Endothelial cell of umbilical vein (primary cell): Measurements from ENCODE around the gene GPR26. TPM values are rescaled to one million over a fixed set of nuclear protein-coding genes. Genes with fewer than 3 reads are reported as not detected.

Source experiments
- BruUV-seq: library from RNA; stranded (reverse); fragments of 400-500 nt; replicated peaks from 2 replicates; lab custom pipeline; 2021; lab: Mats Ljungman, UMichigan
- CTCF ChIA-PET: fragments of 300-600, 350-600 bp; sonication (Branson Sonifier 250); formaldehyde crosslinking; loops from one replicate; lab custom pipeline; 2021; ENCODE audit warnings: antibody characterized with exemption, inconsistent platforms; lab: Charles Lee
- POLR2A ChIA-PET: fragments of 300-600, 350-600 bp; sonication (Branson Sonifier 250); formaldehyde crosslinking; loops from one replicate; lab custom pipeline; 2021; ENCODE audit warnings: antibody characterized with exemption, inconsistent platforms; lab: Charles Lee
- DNase-seq: peaks from one replicate; pipeline ENCODE4 v3.0.0-alpha.2; 2011; ENCODE audit warnings: low read depth, low spot score
- FAIRE-seq: peaks from 2 replicates; lab custom pipeline; 2011; peaks lifted over from hg19 to GRCh38; lab: Jason Lieb, UNC
- H2AFZ ChIP-seq: 2 replicates; pipeline ENCODE4 v1.6.0; 2012; ENCODE audit warnings: low read depth, low read length, control low read depth, inconsistent platforms
- H3K27ac ChIP-seq: 2 replicates; pipeline ENCODE4 v1.5.1; 2011; ENCODE audit warnings: low read depth, mild to moderate bottlenecking, control low read depth, low read length, moderate library complexity; ENCODE audit not compliant: insufficient read depth
- H3K27me3 ChIP-seq, 2 experiments: 2 replicates each; pipeline versions ENCODE4 v1.6.0 to v1.6.1; 2011; ENCODE audit warnings: low read length in 2 of 2, mixed read lengths in 1 of 2; ENCODE audit not compliant: control insufficient read depth in 2 of 2, insufficient read depth in 2 of 2
- H3K36me3 ChIP-seq, 2 experiments: 2 replicates in 1 of 2; 3 replicates in 1 of 2; pipeline ENCODE4 v1.5.1; 2011; ENCODE audit warnings: low read length in 2 of 2, mild to moderate bottlenecking in 1 of 2, moderate library complexity in 1 of 2; ENCODE audit not compliant: control insufficient read depth in 2 of 2, insufficient read depth in 2 of 2; ENCODE audit errors: extremely low read depth in 1 of 2
- H3K4me1 ChIP-seq: 3 replicates; pipeline ENCODE4 v1.5.1; 2011; ENCODE audit warnings: mild to moderate bottlenecking, low read length; ENCODE audit not compliant: control insufficient read depth, insufficient read depth; ENCODE audit errors: extremely low read depth
- H3K4me2 ChIP-seq: 2 replicates; pipeline ENCODE4 v1.6.1; 2011; ENCODE audit warnings: low read length, control low read depth, mixed read lengths; ENCODE audit not compliant: insufficient read depth
- H3K4me3 ChIP-seq, 3 experiments: fragments of 200-600 bp in 1 of 3; sonication (generic), shearing (Covaris generic) in 1 of 3; replicated peaks in 1 of 3; 2 replicates each; pipeline ENCODE4 v1.5.1; 2011 to 2016; ENCODE audit warnings: control low read depth in 3 of 3, low read length in 3 of 3, mild to moderate bottlenecking in 2 of 3, inconsistent platforms in 1 of 3, low read depth in 1 of 3, moderate library complexity in 1 of 3; ENCODE audit not compliant: insufficient read depth in 1 of 3
- H3K79me2 ChIP-seq: 2 replicates; pipeline ENCODE4 v1.6.0; 2012; ENCODE audit warnings: low read length, inconsistent platforms; ENCODE audit not compliant: control insufficient read depth, insufficient read depth
- H3K9ac ChIP-seq: replicated peaks from 2 replicates; pipeline ENCODE3; 2011; ENCODE audit warnings: low read length, control low read depth; ENCODE audit not compliant: insufficient read depth; ENCODE audit errors: extremely low read depth
- H3K9me1 ChIP-seq: replicated peaks from 3 replicates; pipeline ENCODE4 v1.6.0; 2011; ENCODE audit warnings: mild to moderate bottlenecking, low read length; ENCODE audit not compliant: control insufficient read depth, insufficient read depth; ENCODE audit errors: extremely low read depth
- H3K9me3 ChIP-seq: replicated peaks from 2 replicates; pipeline ENCODE4 v1.5.1; 2012; ENCODE audit warnings: low read length, inconsistent platforms; ENCODE audit not compliant: control insufficient read depth, insufficient read depth
- H4K20me1 ChIP-seq: replicated peaks from 2 replicates; pipeline ENCODE3; 2011; ENCODE audit warnings: mild to moderate bottlenecking, low read length; ENCODE audit not compliant: control insufficient read depth, insufficient read depth; ENCODE audit errors: extremely low read depth
- CTCF ChIP-seq, 2 donors: IDR thresholded peaks; 1 replicate in 1 of 2; 2 replicates in 1 of 2; pipeline ENCODE4 v1.5.1; 2011; ENCODE audit warnings: low read length in 2 of 2, mild to moderate bottlenecking in 2 of 2, moderate library complexity in 2 of 2, control low read depth in 1 of 2, inconsistent platforms in 1 of 2, low read depth in 1 of 2; ENCODE audit not compliant: insufficient read depth in 1 of 2; ENCODE audit errors: extremely low read depth in 1 of 2
- EZH2 ChIP-seq: IDR thresholded peaks from 2 replicates; pipeline ENCODE4 v1.6.1; 2012; ENCODE audit warnings: borderline replicate concordance, low read depth, mild to moderate bottlenecking, moderate library complexity, low read length, inconsistent platforms; ENCODE audit not compliant: severe bottlenecking
- FOS ChIP-seq: IDR thresholded peaks from 2 replicates; pipeline ENCODE4 v1.6.1; 2011; ENCODE audit warnings: mild to moderate bottlenecking, low read length, moderate library complexity, borderline replicate concordance; ENCODE audit not compliant: insufficient read depth
- GATA2 ChIP-seq: IDR thresholded peaks from 2 replicates; pipeline ENCODE4 v1.7.0; 2011; ENCODE audit warnings: low read depth, mild to moderate bottlenecking, moderate library complexity, mixed read lengths, low read length; ENCODE audit not compliant: insufficient read length, insufficient read depth
- JUN ChIP-seq: IDR thresholded peaks from 2 replicates; pipeline ENCODE4 v1.6.1; 2011; ENCODE audit warnings: borderline replicate concordance, low read depth; ENCODE audit not compliant: insufficient read length, insufficient read depth
- MAX ChIP-seq: IDR thresholded peaks from 2 replicates; pipeline ENCODE4 v1.6.1; 2011; ENCODE audit not compliant: insufficient read depth, insufficient read length
- MYC ChIP-seq: IDR thresholded peaks from one replicate; pipeline ENCODE4 v1.6.1; 2011; ENCODE audit warnings: mild to moderate bottlenecking, low read depth, low read length
- POLR2A ChIP-seq: IDR thresholded peaks from 2 replicates; pipeline ENCODE4 v1.6.1; 2012; ENCODE audit warnings: low read depth, mild to moderate bottlenecking, control low read depth, low read length
- POLR2AphosphoS5 ChIP-seq: IDR thresholded peaks from 2 replicates; pipeline ENCODE4 v1.6.1; 2012; ENCODE audit warnings: low read depth, mild to moderate bottlenecking, control low read depth, low read length, moderate library complexity; ENCODE audit not compliant: insufficient read depth
- dilution Hi-C: fragments of 300-500 bp; cut with MboI; formaldehyde crosslinking; loops from one replicate; pipeline ENCODE4 v1.15.0; 2019; ENCODE audit warnings: low sequenced_read_pairs; ENCODE audit not compliant: extremely low pct_ligation_motif_present
- intact Hi-C: fragments of 100-400 bp; cut with micrococcal nuclease; formaldehyde crosslinking; loops from one replicate; pipeline ENCODE4 v1.10.0; 2022
- polyA plus RNA-seq, 4 experiments: library from polyadenylated mRNA; depleted of rRNA in 3 of 4; stranded (reverse) in 3 of 4; unstranded in 1 of 4; fragments of >200 nt; gene quantifications; 2 replicates each; pipeline versions ENCODE4 v1.2.1 to v1.2.3, GENCODE V29; 2011 to 2012; ENCODE audit warnings: missing spikeins in 1 of 4
- total RNA-seq: library from RNA; stranded (reverse); gene quantifications from 2 replicates; pipeline ENCODE4 v1.2.3, GENCODE V29; 2021

The GPR26 gene
- total and polyA plus RNA-seq, 2 donors (not counting 3 experiments of a cell fraction or from before 2014, with no cell fraction given), result not detected

- no peaks in the 10 kb centered on the region for H4K20me1 ChIP-seq
- DNase-seq (no peak), FAIRE-seq (no peak)
- dilution Hi-C loops (no loop called here), intact Hi-C loops (no loop called here)
- TF ChIP-seq POLR2AphosphoS5 (no peak), GATA2 (no peak), JUN (no peak), POLR2A (no peak), CTCF (IDR thresholded peaks at IDR 0.05; ENCODE audit: extremely low read depth in 1 of 2, insufficient read depth in 1 of 2, low read depth in 1 of 2, low read length in 2 of 2) (no peak), EZH2 (no peak), FOS (no peak), MYC (no peak), MAX (no peak)
- H3K79me2 ChIP-seq, result no peaks in the 10 kb centered on the region
- H3K4me2 ChIP-seq, result no peak overlapping the region
- no peak overlapping the region for H2AFZ ChIP-seq
- no peaks in the 10 kb centered on the region for H3K9me1 ChIP-seq
- CTCF ChIA-PET, result no interaction called here
- H3K27me3 ChIP-seq, result no peaks in the 10 kb centered on the region
- POLR2A ChIA-PET, result no interaction called here
- BruUV-seq, result no TSS peak
- no peaks in the 10 kb centered on the region for H3K36me3 ChIP-seq
- H3K4me1 ChIP-seq, result no peaks in the 10 kb centered on the region
- no peak overlapping the region for H3K27ac ChIP-seq
- no peak overlapping the region for H3K4me3 ChIP-seq
- H3K9ac ChIP-seq, result no peak overlapping the region
- no peaks in the 10 kb centered on the region for H3K9me3 ChIP-seq
Measured at GRCh38 chr10:123681285-123681684, 15.1 kb downstream of the GPR26 start.
